NCI-H2107 treated with DMSO at 0.1 percent for 48 hours (cell line): ENCODE measurements around the gene FXYD6.
"Not testable (repeated sequence)": the region's sequence is repeated elsewhere in the genome, so short reads cannot be mapped to it uniquely, and the experiment has no call there.

Experiments
- DNase-seq: peaks from one replicate; lab custom pipeline; 2025; ENCODE audit not compliant: unreplicated experiment; lab: John Stamatoyannopoulos, UW

FXYD6 gene

GRCh38 chr11:117876341-117877119 lies at the start of gene FXYD6:
FXYD6 (minus strand) TSS chr11:117876658; CDS start chr11:117842776, 33,882 bp downstream.
- DNase-seq = peak; percentile 63

- DNase-seq = not testable (repeated sequence)
Measured at GRCh38 chr11:117926166-117926565, 49.7 kb upstream of the FXYD6 start.

- peak; percentile 72 for DNase-seq
Measured at GRCh38 chr11:117925198-117925925, 48.9 kb upstream of the FXYD6 start.

- no peak for DNase-seq
Measured at GRCh38 chr11:117924631-117925170, 48.2 kb upstream of the FXYD6 start.

- DNase-seq = no peak
Measured at GRCh38 chr11:117923773-117924172, 47.3 kb upstream of the FXYD6 start.

GRCh38 chr11:117923275-117923674 lies 46.8 kb upstream of the FXYD6 start:
- no peak for DNase-seq

- no peak for DNase-seq
Measured at GRCh38 chr11:117921893-117922292, 45.4 kb upstream of the FXYD6 start.

- DNase-seq = no peak
Measured at GRCh38 chr11:117921456-117921855, 45.0 kb upstream of the FXYD6 start.

GRCh38 chr11:117919781-117920221 lies 43.3 kb upstream of the FXYD6 start:
- DNase-seq = no peak

- DNase-seq = no peak
Measured at GRCh38 chr11:117919341-117919740, 42.9 kb upstream of the FXYD6 start.

GRCh38 chr11:117918366-117919255 lies 42.2 kb upstream of the FXYD6 start:
- DNase-seq = no peak

- DNase-seq = no peak
Measured at GRCh38 chr11:117917591-117918151, 41.2 kb upstream of the FXYD6 start.

GRCh38 chr11:117916956-117917355 lies 40.5 kb upstream of the FXYD6 start:
- no peak for DNase-seq

- no peak for DNase-seq
Measured at GRCh38 chr11:117915672-117916235, 39.3 kb upstream of the FXYD6 start.

GRCh38 chr11:117914991-117915618 lies 38.6 kb upstream of the FXYD6 start:
- no peak for DNase-seq

GRCh38 chr11:117914398-117914761 lies 37.9 kb upstream of the FXYD6 start:
- DNase-seq = no peak

- no peak for DNase-seq
Measured at GRCh38 chr11:117913736-117914397, 37.4 kb upstream of the FXYD6 start.

- no peak for DNase-seq
Measured at GRCh38 chr11:117912497-117912896, 36.0 kb upstream of the FXYD6 start.

GRCh38 chr11:117911694-117912093 lies 35.2 kb upstream of the FXYD6 start:
- DNase-seq = no peak
